GM21360 (cell line): ENCODE data around the gene NEURL1B.

ENCODE experiments used
- ATAC-seq: cut with Tn5 transposase; IDR thresholded peaks from one replicate; pipeline ENCODE4 v1.9.1; 2021; ENCODE audit warnings: mild to moderate bottlenecking, moderate library complexity; ENCODE audit not compliant: unreplicated experiment

NEURL1B gene

DNA sequence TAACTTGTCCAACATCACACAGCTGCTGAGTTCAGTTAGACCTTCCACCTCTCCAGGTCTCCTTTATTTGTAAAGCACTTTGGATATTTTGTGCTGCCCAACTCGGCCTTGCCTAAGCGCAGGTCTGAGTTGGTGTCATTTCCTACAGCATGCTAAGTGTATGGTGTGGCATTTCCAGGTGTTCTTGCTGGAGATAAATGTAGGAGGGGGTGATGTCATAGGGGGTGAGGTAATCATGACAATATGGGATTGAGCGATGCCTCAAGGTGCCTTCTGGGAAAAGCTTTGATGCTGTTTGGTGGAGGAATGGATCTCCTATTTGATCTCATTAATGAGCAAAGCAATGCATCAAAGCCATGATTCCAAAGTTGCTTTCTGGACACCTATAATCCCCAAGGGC is 32.3 kb upstream of the NEURL1B start:
- ATAC-seq: no peak

DNA sequence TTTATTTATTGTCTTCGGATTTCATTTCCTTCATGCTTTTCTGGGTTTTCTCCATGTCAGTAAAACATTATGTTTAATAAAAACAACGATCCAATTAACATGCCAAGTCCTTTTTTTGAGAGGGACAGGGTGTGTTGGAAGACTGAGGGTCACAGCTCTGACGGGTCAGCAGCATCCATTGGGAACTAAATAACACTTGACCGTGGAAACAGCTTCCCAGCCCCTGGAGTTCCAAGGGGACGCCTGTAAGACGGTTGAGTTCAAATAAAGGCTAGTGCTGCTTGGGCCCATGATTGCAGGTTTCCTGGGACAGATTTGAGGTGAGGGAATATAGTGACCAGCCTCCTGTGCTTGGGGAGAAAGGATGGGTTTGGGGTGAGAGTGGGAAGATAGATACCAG is 30.4 kb upstream of the NEURL1B start:
- no peak for ATAC-seq

GRCh38 chr5:172611913-172612312 is 29.1 kb upstream of the NEURL1B start:
- no peak for ATAC-seq

DNA sequence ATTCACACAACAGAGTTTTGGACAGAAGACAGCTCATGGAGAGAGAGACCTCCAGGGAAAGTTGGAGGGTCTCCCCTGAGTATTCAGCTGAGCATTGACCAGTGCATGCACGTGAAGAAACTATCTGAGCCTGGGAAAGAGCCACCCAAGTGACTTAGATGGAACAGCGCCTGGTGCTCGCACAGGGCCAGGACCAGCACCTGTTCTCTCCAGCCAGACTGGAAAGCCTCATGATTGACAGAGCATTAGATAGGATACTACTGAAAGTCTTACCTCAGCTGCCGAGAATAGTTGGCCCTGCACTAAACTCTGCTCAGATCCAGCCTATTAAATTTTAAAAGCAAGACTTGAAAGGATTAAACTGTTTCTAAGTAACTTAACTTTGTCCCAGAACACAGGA is 28.3 kb upstream of the NEURL1B start:
- ATAC-seq: no peak

GRCh38 chr5:172616136-172616535 is 24.9 kb upstream of the NEURL1B start:
- ATAC-seq: no peak

- ATAC-seq: no peak
Observed at GRCh38 chr5:172616730-172617129, 24.3 kb upstream of the NEURL1B start.

- no peak for ATAC-seq
Observed at GRCh38 chr5:172617817-172618216, 23.2 kb upstream of the NEURL1B start.

- ATAC-seq: no peak
Observed at GRCh38 chr5:172618574-172619365, 22.3 kb upstream of the NEURL1B start.

- no peak for ATAC-seq
Observed at GRCh38 chr5:172620506-172620905, 20.6 kb upstream of the NEURL1B start.

GRCh38 chr5:172622091-172623046 is 18.7 kb upstream of the NEURL1B start:
- no peak for ATAC-seq

DNA sequence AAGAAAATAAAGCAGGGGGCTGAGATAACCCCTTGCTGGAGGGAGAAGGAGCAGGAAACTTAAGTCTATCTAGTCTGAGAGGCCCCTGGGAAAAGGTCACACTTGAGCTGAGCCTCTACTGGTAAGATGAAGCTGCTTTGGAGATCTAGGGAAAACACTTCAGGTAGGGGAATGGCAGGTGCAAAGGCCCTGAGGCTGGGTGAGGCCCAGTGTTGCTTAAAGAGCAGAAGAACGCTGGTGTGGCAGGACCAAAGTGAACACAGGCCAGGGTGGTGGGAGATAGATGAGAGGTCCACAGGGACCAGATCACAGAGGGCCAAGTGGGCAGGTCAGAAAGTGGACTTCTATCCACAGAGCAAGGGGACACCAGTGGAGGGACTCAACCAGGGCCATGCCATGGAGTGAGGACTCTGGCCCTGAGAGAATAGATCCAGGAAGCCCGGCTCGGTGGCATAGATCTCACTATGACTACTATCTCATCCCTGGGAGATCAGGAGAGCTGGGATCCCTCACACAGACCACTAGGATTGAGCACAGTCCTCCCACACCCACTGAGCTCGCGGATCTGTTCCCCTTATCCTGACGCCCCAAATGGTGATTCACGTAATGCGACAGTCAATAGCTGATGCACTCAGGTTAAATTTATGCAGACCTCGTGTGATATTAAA is 17.6 kb upstream of the NEURL1B start:
- no peak for ATAC-seq

GRCh38 chr5:172624083-172624995 is 16.7 kb upstream of the NEURL1B start:
- ATAC-seq: no peak

DNA sequence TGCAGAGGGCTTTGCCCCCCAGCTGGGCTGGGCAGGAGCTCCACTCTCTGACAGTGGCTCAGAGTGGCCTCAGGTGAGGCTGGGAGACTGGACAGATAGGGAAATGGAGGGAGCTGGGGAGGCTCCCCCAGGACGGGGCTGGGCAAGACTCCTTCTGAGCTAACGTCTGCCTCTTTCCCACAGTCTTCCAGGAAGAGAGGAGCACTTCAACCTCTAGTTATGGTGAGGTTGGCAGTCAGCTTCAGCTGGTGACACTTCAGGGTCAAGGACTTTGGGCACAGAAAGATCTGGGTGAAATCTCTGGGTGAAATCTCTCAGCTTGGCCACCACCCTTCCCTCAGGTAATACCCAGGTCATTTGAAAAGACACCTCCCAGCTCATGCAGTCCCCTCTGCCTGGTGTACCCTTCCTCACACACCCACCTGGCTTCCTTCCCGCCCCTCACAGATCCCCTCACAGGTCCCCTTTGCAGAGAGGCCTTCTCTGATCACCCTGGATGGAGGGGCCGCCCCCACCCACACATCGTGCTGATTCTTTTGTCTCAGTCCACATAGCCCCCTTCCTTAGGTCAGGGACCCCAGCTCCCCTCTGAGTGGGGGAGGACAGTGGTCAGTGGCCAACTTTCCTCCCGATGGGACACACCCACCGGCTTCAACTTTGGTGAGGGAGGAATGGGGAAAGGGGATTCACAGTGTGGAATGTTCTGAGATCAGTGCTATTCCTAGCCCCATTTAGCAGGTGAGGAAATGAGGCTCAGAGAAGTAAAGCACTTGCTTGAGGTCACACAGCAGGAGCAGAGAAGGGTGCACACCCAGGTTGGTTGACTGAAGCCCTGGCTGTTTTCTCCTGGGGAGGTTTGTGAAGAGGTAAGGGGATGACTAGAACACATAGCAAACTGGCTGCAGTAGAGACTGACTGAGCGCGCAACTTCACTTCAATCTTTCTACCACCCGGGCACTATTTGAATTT is 15.8 kb upstream of the NEURL1B start:
- no peak for ATAC-seq

DNA sequence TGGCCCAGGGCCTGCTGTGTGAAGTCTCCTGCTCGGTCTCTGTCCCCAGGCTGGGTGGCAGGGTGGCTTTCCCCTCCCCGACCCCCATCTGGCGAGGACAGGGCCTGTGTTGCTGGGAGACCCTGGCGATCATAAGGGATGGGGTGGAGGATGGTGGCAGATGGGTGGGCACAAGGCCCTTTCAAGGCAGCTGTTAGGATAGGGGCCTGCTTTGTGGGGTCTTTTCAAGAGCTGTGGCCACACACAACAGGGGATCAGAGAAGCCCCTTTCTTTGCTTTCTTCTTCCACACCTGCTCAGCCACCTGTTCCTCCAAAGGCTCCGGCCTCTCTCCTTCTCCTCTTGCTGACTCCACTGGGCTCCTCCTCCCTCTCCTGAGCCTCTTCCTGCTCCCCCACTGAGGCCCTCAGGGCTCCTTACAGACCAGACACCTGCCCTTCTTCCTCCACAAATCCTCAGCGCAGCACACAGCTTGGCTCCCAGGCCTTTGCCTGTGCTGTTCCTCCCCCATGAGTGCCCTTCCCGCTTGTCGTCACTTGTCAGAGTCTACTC is 15.0 kb upstream of the NEURL1B start:
- no peak for ATAC-seq

GRCh38 chr5:172630082-172630481 is 11.0 kb upstream of the NEURL1B start:
- no peak for ATAC-seq

- ATAC-seq: no peak
Observed at GRCh38 chr5:172630482-172630881, 10.6 kb upstream of the NEURL1B start.

DNA sequence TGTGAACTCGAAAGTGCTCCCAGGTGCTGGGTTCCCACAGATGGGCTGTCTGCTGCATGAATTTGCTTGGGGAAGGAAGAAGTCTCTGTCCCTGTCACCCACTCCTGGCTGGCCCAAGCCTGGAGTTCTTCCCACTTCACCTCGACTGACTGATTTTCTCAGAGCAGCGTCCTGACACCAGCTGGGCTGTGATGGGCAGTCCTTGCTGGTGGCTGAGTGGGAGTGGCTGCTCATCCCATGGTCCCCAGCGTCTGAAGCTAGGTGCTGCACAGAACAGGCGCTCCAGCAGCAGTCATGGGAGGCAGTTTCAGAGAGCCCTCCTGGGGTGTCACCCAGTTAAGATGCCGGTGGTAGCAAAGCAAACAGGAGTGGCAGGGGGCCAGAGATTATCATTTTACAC is 10.1 kb upstream of the NEURL1B start:
- no peak for ATAC-seq

- ATAC-seq: no peak
Observed at GRCh38 chr5:172632346-172633092, 8.5 kb upstream of the NEURL1B start.
